IMR-90 (cell line): ENCODE data around the gene IRAG1. TPM values are rescaled to one million over a fixed set of nuclear protein-coding genes. Genes with fewer than 3 reads are reported as not detected.

Experiments used
- CHD1 ChIP-seq: IDR thresholded peaks from 2 replicates; pipeline ENCODE4 v1.6.1; 2012; ENCODE audit warnings: low read depth, low read length, improper control_type of control experiment
- CTCF ChIP-seq: conservative IDR thresholded peaks from 2 replicates; pipeline ENCODE4 v1.5.1; 2012; ENCODE audit warnings: mild to moderate bottlenecking, low read depth, low read length, improper control_type of control experiment
- MAZ ChIP-seq: IDR thresholded peaks from 2 replicates; pipeline ENCODE4 v1.6.1; 2012; ENCODE audit warnings: low read depth, mild to moderate bottlenecking, low read length, improper control_type of control experiment, moderate library complexity, borderline replicate concordance
- polyA plus RNA-seq, 3 experiments: library from polyadenylated mRNA; depleted of rRNA; stranded (reverse); fragments of >200 nt; gene quantifications; 2 replicates each; pipeline ENCODE4 v1.2.3, GENCODE V29; 2012; ENCODE audit warnings: low replicate concordance in 1 of 3
- total RNA-seq: library from RNA; depleted of rRNA; stranded (reverse); fragments of >200 nt; gene quantifications from 2 replicates; pipeline ENCODE4 v1.2.3, GENCODE V29; 2012

The IRAG1 gene
- total and polyA plus RNA-seq, 2 of the 4 experiments (the other 2 are of a cell fraction): 19.4 to 25.8 TPM

- TF ChIP-seq CTCF (no peak), CHD1 (no peak), MAZ (no peak)
Observed at GRCh38 chr11:10659339-10660216, 34.0 kb downstream of the IRAG1 start (continued).
